H1 (cell line): Measurements from ENCODE around the gene FAT1. TPM values are rescaled to one million over a fixed set of nuclear protein-coding genes. Genes with fewer than 3 reads are reported as not detected.

ENCODE experiments used
- CTCF ChIA-PET: fragments of 300-600 bp; sonication (Branson Sonifier 250); formaldehyde crosslinking; loops from one replicate; lab custom pipeline; 2021; ENCODE audit not compliant: partially characterized antibody; lab: Charles Lee
- POLR2A ChIA-PET: fragments of 300-600 bp; sonication (Branson Sonifier 250); formaldehyde crosslinking; loops from one replicate; lab custom pipeline; 2021; ENCODE audit warnings: inconsistent platforms; ENCODE audit not compliant: partially characterized antibody; lab: Charles Lee
- DNase-seq, 2 experiments: peaks; one replicate each; pipeline versions ENCODE4 v3.0.0 to v3.0.0-alpha.2; 2010 to 2022; ENCODE audit warnings: low spot score in 2 of 2, low read depth in 1 of 2, mixed read lengths in 1 of 2
- FAIRE-seq: peaks from 2 replicates; lab custom pipeline; 2011; peaks lifted over from hg19 to GRCh38; lab: Jason Lieb, UNC
- H2AFZ ChIP-seq: 2 replicates; pipeline ENCODE4 v1.8.1; 2012; ENCODE audit warnings: low read length, inconsistent platforms
- H2AK5ac ChIP-seq: 2 replicates; pipeline ENCODE4 v1.6.1; 2013; ENCODE audit warnings: low read depth, low read length
- H2BK120ac ChIP-seq: replicated peaks from 2 replicates; pipeline ENCODE3; 2013; ENCODE audit warnings: low read depth, low read length, inconsistent platforms
- H2BK12ac ChIP-seq: 2 replicates; pipeline ENCODE4 v1.6.1; 2013; ENCODE audit warnings: low read depth, low read length
- H2BK15ac ChIP-seq: 2 replicates; pipeline ENCODE4 v1.6.1; 2013; ENCODE audit warnings: low read length
- H2BK20ac ChIP-seq: 2 replicates; pipeline ENCODE4 v1.6.1; 2013; ENCODE audit warnings: low read length
- H2BK5ac ChIP-seq: 2 replicates; pipeline ENCODE4 v1.6.1; 2013; ENCODE audit warnings: low read depth, low read length
- H3K14ac ChIP-seq: 2 replicates; pipeline ENCODE4 v1.6.1; 2013; ENCODE audit warnings: inconsistent platforms; ENCODE audit not compliant: insufficient read length
- H3K18ac ChIP-seq: 2 replicates; pipeline ENCODE4 v1.6.1; 2013; ENCODE audit warnings: low read length; ENCODE audit errors: extremely low read depth
- H3K23ac ChIP-seq: 2 replicates; pipeline ENCODE4 v1.6.1; 2013; ENCODE audit warnings: inconsistent platforms; ENCODE audit not compliant: insufficient read length
- H3K23me2 ChIP-seq: 2 replicates; pipeline ENCODE4 v1.6.1; 2013; ENCODE audit warnings: low read depth, low read length
- H3K27ac ChIP-seq: 2 replicates; pipeline ENCODE4 v1.6.1; 2011; ENCODE audit warnings: low read depth, low read length, inconsistent platforms
- H3K27me3 ChIP-seq, 4 experiments: replicated peaks in 1 of 4; 1 replicate in 1 of 4; 2 replicates in 3 of 4; pipeline versions ENCODE4 v1.6.1 to v1.8.1; 2011 to 2013; ENCODE audit warnings: low read length in 3 of 4, mild to moderate bottlenecking in 3 of 4, inconsistent platforms in 2 of 4, mixed read lengths in 2 of 4, moderate library complexity in 1 of 4; ENCODE audit not compliant: control insufficient read depth in 3 of 4, insufficient read depth in 3 of 4; ENCODE audit errors: extremely low read depth in 1 of 4
- H3K36me3 ChIP-seq, 4 experiments: 2 replicates each; pipeline versions ENCODE4 v1.6.1 to v1.8.1; 2011 to 2013; ENCODE audit warnings: mild to moderate bottlenecking in 4 of 4, low read length in 3 of 4, moderate library complexity in 2 of 4, control low read depth in 1 of 4, inconsistent platforms in 1 of 4; ENCODE audit not compliant: insufficient read depth in 4 of 4, control insufficient read depth in 2 of 4
- H3K4ac ChIP-seq: replicated peaks from 2 replicates; pipeline ENCODE3; 2013; ENCODE audit warnings: low read length, low read depth, mixed read lengths, inconsistent platforms; ENCODE audit not compliant: insufficient read length
- H3K4me1 ChIP-seq, 4 experiments: replicated peaks in 1 of 4; 1 replicate in 1 of 4; 2 replicates in 3 of 4; pipeline versions ENCODE4 v1.6.1 to v1.8.1; 2011 to 2013; ENCODE audit warnings: low read length in 3 of 4, inconsistent platforms in 2 of 4, mixed read lengths in 1 of 4; ENCODE audit not compliant: insufficient read depth in 4 of 4, control insufficient read depth in 3 of 4
- H3K4me2 ChIP-seq, 2 experiments: 2 replicates each; pipeline versions ENCODE4 v1.6.1 to v1.8.1; 2011 to 2013; ENCODE audit warnings: low read depth in 2 of 2, low read length in 2 of 2, control low read depth in 1 of 2, inconsistent platforms in 1 of 2, mild to moderate bottlenecking in 1 of 2; ENCODE audit not compliant: insufficient read depth in 1 of 2
- H3K4me3 ChIP-seq, 4 experiments: fragments of 200-600, 300-600 bp in 1 of 4; sonication (generic), shearing (Covaris generic), sonication (Bioruptor Twin) in 1 of 4; 2 replicates each; pipeline versions ENCODE4 v1.5.1 to v1.8.1; 2011 to 2016; ENCODE audit warnings: low read length in 4 of 4, low read depth in 3 of 4, control low read depth in 2 of 4, inconsistent platforms in 2 of 4, mild to moderate bottlenecking in 2 of 4, mixed read lengths in 1 of 4, moderate library complexity in 1 of 4; ENCODE audit not compliant: insufficient read depth in 2 of 4; ENCODE audit errors: extremely low read depth in 1 of 4
- H3K56ac ChIP-seq: replicated peaks from 2 replicates; pipeline ENCODE3; 2013; ENCODE audit warnings: low read depth, mild to moderate bottlenecking, mixed read lengths, low read length, inconsistent platforms; ENCODE audit not compliant: insufficient read length
- H3K79me1 ChIP-seq: 2 replicates; pipeline ENCODE4 v1.6.1; 2013; ENCODE audit warnings: low read depth, low read length, control low read depth
- H3K79me2 ChIP-seq, 2 experiments: 2 replicates each; pipeline versions ENCODE4 v1.6.1 to v1.8.1; 2012 to 2013; ENCODE audit warnings: low read length in 2 of 2, mild to moderate bottlenecking in 2 of 2, inconsistent platforms in 1 of 2; ENCODE audit not compliant: insufficient read depth in 2 of 2, control insufficient read depth in 1 of 2
- H3K9ac ChIP-seq, 4 experiments: replicated peaks in 1 of 4; 1 replicate in 1 of 4; 2 replicates in 3 of 4; pipeline versions ENCODE4 v1.6.1 to v1.8.1; 2011 to 2013; ENCODE audit warnings: low read depth in 3 of 4, low read length in 3 of 4, control low read depth in 2 of 4, mild to moderate bottlenecking in 2 of 4, moderate library complexity in 2 of 4, inconsistent platforms in 1 of 4; ENCODE audit errors: extremely low read depth in 1 of 4
- H3K9me3 ChIP-seq, 2 experiments: 2 replicates each; pipeline versions ENCODE4 v1.6.1 to v1.8.1; 2012 to 2013; ENCODE audit warnings: mild to moderate bottlenecking in 2 of 2, moderate library complexity in 2 of 2, control low read depth in 1 of 2, inconsistent platforms in 1 of 2, low read depth in 1 of 2, low read length in 1 of 2, mixed read lengths in 1 of 2; ENCODE audit not compliant: insufficient read depth in 2 of 2
- H4K20me1 ChIP-seq, 2 experiments: replicated peaks in 1 of 2; 2 replicates each; pipeline versions ENCODE3 to v1.8.1; 2011 to 2013; ENCODE audit warnings: inconsistent platforms in 2 of 2, low read length in 2 of 2, mild to moderate bottlenecking in 1 of 2; ENCODE audit not compliant: insufficient read depth in 2 of 2, control insufficient read depth in 1 of 2
- H4K5ac ChIP-seq: 2 replicates; pipeline ENCODE4 v1.6.1; 2013; ENCODE audit warnings: low read length, low read depth, mixed read lengths, inconsistent platforms; ENCODE audit not compliant: insufficient read length
- H4K8ac ChIP-seq: 2 replicates; pipeline ENCODE4 v1.8.0; 2013; ENCODE audit warnings: mild to moderate bottlenecking, moderate library complexity, low read length, inconsistent platforms; ENCODE audit not compliant: insufficient read depth; ENCODE audit errors: extremely low read depth
- H4K91ac ChIP-seq: replicated peaks from 2 replicates; pipeline ENCODE3; 2013; ENCODE audit warnings: low read length, mixed read lengths, inconsistent platforms; ENCODE audit not compliant: insufficient read length
- ASH2L ChIP-seq: fragments of 200-600, 300-600 bp; sonication (generic); IDR thresholded peaks from one replicate; pipeline ENCODE4 v1.7.1; 2017; ENCODE audit warnings: low read length
- CEBPB ChIP-seq: IDR thresholded peaks from 2 replicates; pipeline ENCODE4 v1.6.1; 2012; ENCODE audit warnings: low read depth, low read length
- CHD1 ChIP-seq: IDR thresholded peaks from 2 replicates; pipeline ENCODE4 v1.6.1; 2012; ENCODE audit warnings: low read depth, low read length, improper control_type of control experiment
- CTBP2 ChIP-seq: IDR thresholded peaks from 2 replicates; pipeline ENCODE4 v1.7.0; 2011; ENCODE audit warnings: borderline replicate concordance, mild to moderate bottlenecking, moderate library complexity, mixed read lengths, low read length; ENCODE audit not compliant: insufficient read depth, insufficient read length
- EGR1 ChIP-seq: IDR thresholded peaks from 2 replicates; pipeline ENCODE4 v1.6.1; 2011; ENCODE audit warnings: low read depth, low read length, borderline replicate concordance
- FOSL1 ChIP-seq: IDR thresholded peaks from 2 replicates; pipeline ENCODE4 v1.6.1; 2011; ENCODE audit warnings: mild to moderate bottlenecking, low read depth, low read length, moderate library complexity; ENCODE audit not compliant: insufficient read depth
- GTF2F1 ChIP-seq: IDR thresholded peaks from 2 replicates; pipeline ENCODE4 v1.6.1; 2012; ENCODE audit warnings: low read depth, low read length, improper control_type of control experiment, borderline replicate concordance
- HDAC6 ChIP-seq: IDR thresholded peaks from one replicate; pipeline ENCODE4 v1.7.1; 2012; ENCODE audit warnings: low read depth, mild to moderate bottlenecking, inconsistent platforms, low read length, moderate library complexity
- POLR2A ChIP-seq, 2 experiments: IDR thresholded peaks; 1 replicate in 1 of 2; 2 replicates in 1 of 2; pipeline ENCODE4 v1.6.1; 2011; ENCODE audit warnings: low read depth in 2 of 2, low read length in 2 of 2, mild to moderate bottlenecking in 2 of 2; ENCODE audit errors: control extremely low read depth in 1 of 2
- RBBP5 ChIP-seq: IDR thresholded peaks from 2 replicates; pipeline ENCODE4 v1.7.1; 2012; ENCODE audit warnings: low read depth, mild to moderate bottlenecking, inconsistent platforms, low read length, moderate library complexity, borderline replicate concordance
- SAP30 ChIP-seq: fragments of 300-600 bp; sonication (generic); IDR thresholded peaks from 2 replicates; pipeline ENCODE4 v1.7.1; 2012; ENCODE audit warnings: low read length, moderate library complexity, mild to moderate bottlenecking, inconsistent platforms; ENCODE audit not compliant: insufficient read depth, insufficient replicate concordance
- SP2 ChIP-seq: IDR thresholded peaks from 2 replicates; pipeline ENCODE4 v1.6.1; 2012; ENCODE audit warnings: mild to moderate bottlenecking, low read length, inconsistent platforms
- WGBS, 2 experiments: shearing (Covaris generic) in 1 of 2; methylation state at CpG; one replicate each; pipeline versions ENCODE4 v1.1.6 to v1.1.7; 2013 to 2015; ENCODE audit warnings: low lambda C conversion rate in 2 of 2, mixed read lengths in 2 of 2, inconsistent platforms in 1 of 2, low coverage in 1 of 2, missing lambda C conversion rate in 1 of 2; ENCODE audit not compliant: insufficient replicate concordance in 2 of 2, insufficient coverage in 1 of 2, insufficient read length in 1 of 2; ENCODE audit errors: extremely low coverage in 1 of 2, missing lambda C conversion rate in 1 of 2; 5-methylcytosine and 5-hydroxymethylcytosine counted together
- polyA plus RNA-seq, 7 experiments: library from polyadenylated mRNA; depleted of rRNA in 3 of 7; stranded (reverse) in 5 of 7; unstranded in 2 of 7; fragments of >200 nt in 5 of 7; fragments of 200-250 nt in 2 of 7; gene quantifications; 1 replicate in 5 of 7; 2 replicates in 1 of 7; 4 replicates in 1 of 7; pipeline versions ENCODE4 v1.2.1 to v1.2.3, GENCODE V29; 2011 to 2013; ENCODE audit warnings: missing spikeins in 2 of 7, mixed read lengths in 2 of 7
- total RNA-seq: library from RNA; stranded (reverse); fragmentation: NEBNext Ultra II Directional; extraction: Animal tissue kit (Norgen Biotek cat#: 25700); gene quantifications from 2 replicates; pipeline ENCODE4 v1.2.1, GENCODE V29; 2021
- TF ChIP-seq, protein P1 (sequence below): IDR thresholded peaks from 2 replicates; pipeline ENCODE4 v1.6.1; 2012; ENCODE audit warnings: low read length, inconsistent platforms

The FAT1 gene
- total and polyA plus RNA-seq, 2 of the 8 experiments (the other 6 are each of a cell fraction or from before 2014, with no cell fraction given) = 94.4 to 137 TPM

- no peak for FAIRE-seq
- no peaks in the 10 kb centered on the region; the same call in 1 of the 2 replicates for H3K79me1 ChIP-seq
- TF ChIP-seq CTBP2 (no peak), SP2 (no peak), RBBP5 (no peak), GTF2F1 (no peak), POLR2A (IDR thresholded peaks at IDR 0.05; ENCODE audit: control extremely low read depth in 1 of 2, low read depth in 2 of 2, low read length in 2 of 2) (no peak), FOSL1 (no peak), EGR1 (no peak), SAP30 (no peak), CEBPB (no peak), CHD1 (no peak), HDAC6 (no peak), ASH2L (no peak)
- TF ChIP-seq, protein P1, sequence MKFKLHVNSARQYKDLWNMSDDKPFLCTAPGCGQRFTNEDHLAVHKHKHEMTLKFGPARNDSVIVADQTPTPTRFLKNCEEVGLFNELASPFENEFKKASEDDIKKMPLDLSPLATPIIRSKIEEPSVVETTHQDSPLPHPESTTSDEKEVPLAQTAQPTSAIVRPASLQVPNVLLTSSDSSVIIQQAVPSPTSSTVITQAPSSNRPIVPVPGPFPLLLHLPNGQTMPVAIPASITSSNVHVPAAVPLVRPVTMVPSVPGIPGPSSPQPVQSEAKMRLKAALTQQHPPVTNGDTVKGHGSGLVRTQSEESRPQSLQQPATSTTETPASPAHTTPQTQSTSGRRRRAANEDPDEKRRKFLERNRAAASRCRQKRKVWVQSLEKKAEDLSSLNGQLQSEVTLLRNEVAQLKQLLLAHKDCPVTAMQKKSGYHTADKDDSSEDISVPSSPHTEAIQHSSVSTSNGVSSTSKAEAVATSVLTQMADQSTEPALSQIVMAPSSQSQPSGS = no peak
Measured at GRCh38 chr4:186543206-186543605, 180.4 kb downstream of the FAT1 start.

More at GRCh38 chr4:186543206-186543605, 180.4 kb downstream of the FAT1 start:
- H2AFZ ChIP-seq = no peak overlapping the region
- no peaks in the 10 kb centered on the region for H4K20me1 ChIP-seq
- DNase-seq = no peak
- no peak overlapping the region for H3K18ac ChIP-seq
- ChIA-PET CTCF (interaction anchor here (1.3 kb wide), 1 partner anchor 12 kb away, joined by 4 read pairs; the partner anchor contains the start of gene MTNR1A), POLR2A (no interaction called here)
- no peak overlapping the region for H2BK15ac ChIP-seq
- no peak overlapping the region for H2BK20ac ChIP-seq
- H3K27me3 ChIP-seq = no peaks in the 10 kb centered on the region; a peak in 1 of 7 replicates
- no peaks in the 10 kb centered on the region for H3K4me1 ChIP-seq
- no peak overlapping the region for H3K23ac ChIP-seq
- WGBS, 2 experiments = 96% methylated on average over 2 of the region's 2 CpGs; no CpG with 5 or more reads in 1 of the 2 experiments
- H3K23me2 ChIP-seq = 0 out of 2 replicates have a peak, but pooled peaks cover 2% of the 10 kb centered on the region
- H2AK5ac ChIP-seq = no peak overlapping the region
- peaks cover 4 to 5% of the 10 kb centered on the region in 2 experiments; a peak in 3 of 4 replicates for H3K9me3 ChIP-seq
- no peak overlapping the region for H3K4me3 ChIP-seq
- no peak overlapping the region for H3K9ac ChIP-seq
- no peak overlapping the region for H3K56ac ChIP-seq
- H4K8ac ChIP-seq = no peak overlapping the region
- H3K79me2 ChIP-seq = no peaks in the 10 kb centered on the region
- no peak overlapping the region for H3K4me2 ChIP-seq
- no peaks in the 10 kb centered on the region for H3K36me3 ChIP-seq
- H4K5ac ChIP-seq = no peak overlapping the region
- no peak overlapping the region for H3K27ac ChIP-seq
- H4K91ac ChIP-seq = no peak overlapping the region
- no peak overlapping the region for H2BK5ac ChIP-seq
- H2BK120ac ChIP-seq = no peak overlapping the region
- H3K14ac ChIP-seq = no peak overlapping the region
- H3K4ac ChIP-seq = no peak overlapping the region
- H2BK12ac ChIP-seq = no peak overlapping the region
